Panc1 (cell line): ENCODE measurements around the gene KCNAB3. TPM values are rescaled to one million over a fixed set of nuclear protein-coding genes. Genes with fewer than 3 reads are reported as not detected.

Experiments used
- ATAC-seq: fragments of 200-7000 bp; cut with Tn5 transposase; 2 replicates; pipeline ENCODE4 v1.9.1; 2020; ENCODE audit warnings: mild to moderate bottlenecking, moderate library complexity
- BruUV-seq: library from RNA; stranded (reverse); fragments of 400-500 nt; replicated peaks from 2 replicates; lab custom pipeline; 2021; lab: Mats Ljungman, UMichigan
- CTCF ChIA-PET: fragments of 300-600 bp; sonication (Branson Sonifier 250); formaldehyde crosslinking; loops from one replicate; lab custom pipeline; 2022; ENCODE audit warnings: antibody characterized with exemption; lab: Charles Lee
- POLR2A ChIA-PET: fragments of 300-600 bp; sonication (Branson Sonifier 250); formaldehyde crosslinking; loops from one replicate; lab custom pipeline; 2022; ENCODE audit warnings: antibody characterized with exemption; lab: Charles Lee
- DNase-seq: peaks from one replicate; pipeline ENCODE4 v3.0.0-alpha.2; 2010; ENCODE audit warnings: low read depth, low spot score
- H3K27ac ChIP-seq: 2 replicates; pipeline ENCODE4 v1.5.1; 2011; ENCODE audit warnings: mild to moderate bottlenecking, low read length, inconsistent platforms
- H3K27me3 ChIP-seq: fragments of 200-500 bp; sonication (Bioruptor generic); 2 replicates; pipeline ENCODE4 v1.6.0; 2014; ENCODE audit warnings: low read length, inconsistent platforms; ENCODE audit not compliant: control insufficient read depth, insufficient read depth
- H3K36me3 ChIP-seq: fragments of 200-500 bp; sonication (Bioruptor generic); 2 replicates; pipeline ENCODE4 v1.5.1; 2014; ENCODE audit warnings: inconsistent platforms, mild to moderate bottlenecking, low read length, moderate library complexity; ENCODE audit not compliant: control insufficient read depth, insufficient read depth
- H3K4me1 ChIP-seq: 2 replicates; pipeline ENCODE4 v1.5.1; 2011; ENCODE audit warnings: inconsistent platforms, mild to moderate bottlenecking, low read length, moderate library complexity; ENCODE audit not compliant: control insufficient read depth, insufficient read depth
- H3K4me3 ChIP-seq, 2 experiments: 2 replicates each; pipeline ENCODE4 v1.5.1; 2011 to 2012; ENCODE audit warnings: low read depth in 2 of 2, low read length in 2 of 2, mild to moderate bottlenecking in 2 of 2, inconsistent platforms in 1 of 2, moderate library complexity in 1 of 2
- H3K9me3 ChIP-seq: fragments of 200-500 bp; sonication (Bioruptor generic); 2 replicates; pipeline ENCODE4 v1.5.1; 2014; ENCODE audit warnings: low read depth, mild to moderate bottlenecking, inconsistent platforms, low read length, moderate library complexity; ENCODE audit not compliant: control insufficient read depth, insufficient read depth
- CTCF ChIP-seq: fragments of 450-650 bp; IDR thresholded peaks from 2 replicates; pipeline ENCODE4 v1.5.1; 2017; ENCODE audit warnings: mild to moderate bottlenecking
- POLR2AphosphoS5 ChIP-seq: IDR thresholded peaks from 2 replicates; pipeline ENCODE4 v1.6.1; 2012; ENCODE audit warnings: mild to moderate bottlenecking, low read depth, low read length, moderate library complexity
- REST ChIP-seq, 2 experiments: IDR thresholded peaks; 2 replicates each; pipeline ENCODE4 v1.6.1; 2011 to 2012; ENCODE audit warnings: low read depth in 2 of 2, control low read depth in 1 of 2, low read length in 1 of 2, mild to moderate bottlenecking in 1 of 2, moderate library complexity in 1 of 2; ENCODE audit not compliant: insufficient read depth in 1 of 2
- SIN3A ChIP-seq: IDR thresholded peaks from 2 replicates; pipeline ENCODE4 v1.6.1; 2012; ENCODE audit warnings: low read depth, mild to moderate bottlenecking, low read length, moderate library complexity, borderline replicate concordance; ENCODE audit not compliant: insufficient read depth
- TCF7L2 ChIP-seq: IDR thresholded peaks from 2 replicates; pipeline ENCODE4 v1.6.1; 2011; ENCODE audit warnings: mild to moderate bottlenecking, low read depth, low read length, inconsistent platforms
- in situ Hi-C: cut with HindIII; loops from 2 replicates; pipeline ENCODE4 v1.10.0; 2016; ENCODE audit warnings: low sequenced_read_pairs, low pct_unique_long_range_greater_than_20kb
- intact Hi-C: fragments of 100-400 bp; cut with micrococcal nuclease; formaldehyde crosslinking; loops from one replicate; pipeline ENCODE4 v1.10.0; 2022; ENCODE audit not compliant: unreplicated experiment
- total RNA-seq: library from RNA; stranded (reverse); gene quantifications from one replicate; pipeline ENCODE4 v1.2.1, GENCODE V29; 2021; ENCODE audit not compliant: unreplicated experiment

Gene KCNAB3
- total RNA-seq, 1 experiment from 2014 or later: 3.5 TPM

GRCh38 chr17:7915179-7915610, 14.5 kb downstream of the KCNAB3 start:
- TSS peak; percentile 89 for BruUV-seq
- CTCF ChIA-PET: no interaction called here
- Histone ChIP-seq H3K4me3 (peak overlapping the region; percentile 59 to 87), H3K27ac (peak overlapping the region; percentile 86), H3K36me3 (peaks cover 3% of the 10 kb centered on the region), H3K9me3 (no peaks in the 10 kb centered on the region), H3K27me3 (no peaks in the 10 kb centered on the region), H3K4me1 (peaks cover 10% of the 10 kb centered on the region)
- DNase-seq (no peak), ATAC-seq (peak; percentile 62)
- POLR2A ChIA-PET: no interaction called here
- TF ChIP-seq SIN3A: no peak
- TF ChIP-seq CTCF: no peak
- no peak for TF ChIP-seq POLR2AphosphoS5
- 0 out of 2 replicates have a peak, but pooled peaks have one; percentile 55 for TF ChIP-seq TCF7L2
- no peak for TF ChIP-seq REST (IDR thresholded peaks at IDR 0.05; ENCODE audit: insufficient read depth in 1 of 2, low read depth in 2 of 2, low read length in 1 of 2)
- in situ Hi-C loops: no loop called here
- intact Hi-C loops: no loop called here

GRCh38 chr17:7912927-7913524, 16.6 kb downstream of the KCNAB3 start:
- TF ChIP-seq TCF7L2: no peak
- peak; percentile 84 for TF ChIP-seq CTCF
- DNase-seq (peak; percentile 73), ATAC-seq (no peak)
- ChIA-PET POLR2A (no interaction called here), CTCF (interaction anchor here (0.6 to 1.2 kb wide), 8 partner anchors 60 to 129 kb away, joined by 3 to 5 read pairs (median 3); no protein-coding TSS in a partner anchor)
- BruUV-seq: no TSS peak
- in situ Hi-C loops: no loop called here
- no peak overlapping the region for H3K4me3 ChIP-seq
- H3K9me3 ChIP-seq: no peaks in the 10 kb centered on the region
- H3K27me3 ChIP-seq: no peaks in the 10 kb centered on the region
- H3K27ac ChIP-seq: no peak overlapping the region
- H3K4me1 ChIP-seq: peaks cover 10% of the 10 kb centered on the region
- peaks cover 5% of the 10 kb centered on the region for H3K36me3 ChIP-seq
- intact Hi-C loops: loop anchor here (1.0 kb wide), 1 partner anchor 75 kb away; no protein-coding TSS in a partner anchor
